GM19099 (cell line): ENCODE measurements around the gene VRK2.

ENCODE experiments used
- POLR2A ChIP-seq: IDR thresholded peaks from 3 replicates; pipeline ENCODE4 v1.6.1; 2011; ENCODE audit warnings: low read depth; ENCODE audit not compliant: insufficient read length; ENCODE audit errors: extremely low read depth

VRK2 gene

DNA sequence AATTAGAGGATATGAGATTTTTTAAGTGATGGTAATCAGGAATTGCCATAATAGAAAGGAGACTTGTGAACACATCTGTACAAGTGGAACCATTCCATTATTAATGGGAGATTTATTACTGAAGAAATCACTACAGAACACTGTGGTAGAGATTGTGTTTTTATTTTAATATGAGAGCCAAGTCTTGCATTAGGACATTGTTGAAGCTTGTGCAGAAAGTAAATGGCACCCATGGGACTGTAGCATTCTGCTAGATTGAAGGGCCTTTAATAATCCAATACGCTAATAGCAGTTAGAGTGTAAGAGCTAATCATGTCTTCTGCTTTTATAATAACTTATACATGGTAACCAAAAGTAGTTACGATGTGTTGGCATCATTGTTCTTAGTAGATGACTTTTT is 83.6 kb downstream of the VRK2 start:
- no peak for TF ChIP-seq POLR2A

- no peak for TF ChIP-seq POLR2A
These were observed 84.8 kb downstream of the VRK2 start for GRCh38 chr2:58131191-58132011.

DNA sequence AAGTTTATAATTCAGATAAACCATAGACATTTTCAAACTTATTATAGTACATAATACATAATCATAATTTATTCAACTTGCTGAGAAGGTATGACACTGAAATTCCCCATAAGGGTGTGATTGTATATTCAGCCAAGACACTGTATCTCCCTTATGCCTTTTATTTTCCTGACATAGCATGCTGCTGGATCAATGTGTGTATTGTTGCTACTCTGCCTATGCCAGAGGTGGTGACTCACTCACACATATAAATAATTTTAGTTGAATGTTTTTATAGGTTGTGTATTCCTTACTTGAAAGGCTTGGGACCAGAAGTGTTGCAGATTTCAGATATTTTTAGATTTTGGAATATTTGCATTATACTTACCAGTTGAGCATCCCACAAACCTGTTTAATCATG is 86.8 kb downstream of the VRK2 start:
- no peak for TF ChIP-seq POLR2A

DNA sequence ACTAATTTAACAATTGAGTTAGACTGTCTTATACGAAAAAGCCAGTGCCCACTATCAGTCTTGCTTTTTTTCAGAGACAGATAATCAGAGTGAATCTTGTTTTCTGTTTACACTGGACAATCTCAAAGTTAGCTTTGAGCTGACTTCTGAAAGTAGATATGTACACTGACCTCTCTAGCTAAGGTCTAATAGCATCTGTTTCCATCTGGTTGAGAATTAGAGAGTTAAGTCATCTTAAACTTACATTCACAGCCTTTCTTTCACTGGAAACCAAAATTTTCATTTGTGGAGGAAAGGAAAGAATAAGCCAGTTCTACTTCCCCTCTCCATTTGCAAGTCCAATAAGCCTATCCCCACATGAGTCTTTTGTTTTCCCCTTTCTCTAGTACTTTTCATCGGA is 89.3 kb downstream of the VRK2 start:
- TF ChIP-seq POLR2A: no peak

- TF ChIP-seq POLR2A: no peak
These were observed 90.6 kb downstream of the VRK2 start for GRCh38 chr2:58137221-58137620.

DNA sequence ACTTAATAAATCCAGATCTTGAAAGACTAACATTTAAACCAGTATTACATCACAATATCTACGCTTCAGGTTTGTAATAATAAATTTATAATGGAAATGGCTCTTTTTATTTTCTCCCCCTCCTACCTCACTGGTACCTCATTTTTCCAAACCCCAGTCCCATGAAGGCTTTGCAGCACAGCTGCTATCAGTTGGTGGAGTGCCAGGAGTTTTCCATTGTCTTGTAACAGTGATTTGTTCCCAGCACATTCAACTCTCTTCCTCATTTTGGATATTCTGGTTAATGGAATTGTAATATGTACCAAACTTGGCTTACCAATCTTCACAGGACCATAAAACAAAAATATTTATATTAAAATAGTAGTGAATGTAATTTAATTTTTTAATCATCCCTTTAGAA is 91.2 kb downstream of the VRK2 start:
- TF ChIP-seq POLR2A: no peak

DNA sequence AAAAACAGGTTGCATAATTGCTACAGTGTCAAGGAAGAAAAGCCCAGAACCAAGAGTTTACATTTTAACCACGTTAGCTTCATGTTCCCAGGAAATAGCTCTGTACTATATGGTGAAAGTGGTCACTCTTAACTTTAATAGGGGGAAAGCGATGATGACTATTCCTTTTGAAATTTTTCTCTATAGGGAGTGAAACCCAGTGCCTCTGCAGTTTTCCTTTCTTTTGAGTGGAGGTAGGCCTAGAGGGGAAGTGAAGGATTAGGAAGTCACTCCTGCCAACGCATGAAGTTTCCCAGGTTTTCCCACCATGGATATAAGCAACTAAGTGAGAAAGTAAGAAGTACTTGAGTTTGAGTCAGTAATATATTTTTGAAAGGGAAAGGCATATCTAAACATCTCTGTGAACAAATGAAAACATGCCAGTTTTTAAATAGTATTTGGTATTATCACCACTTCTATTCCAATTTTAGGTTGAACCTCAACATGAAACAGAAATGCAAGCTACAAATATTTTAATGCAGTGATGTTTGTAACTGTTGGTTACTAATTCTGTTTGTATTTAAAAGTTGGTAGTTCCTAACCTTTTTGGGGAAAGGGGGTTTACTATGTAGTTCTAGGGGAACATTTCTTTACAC is 91.9 kb downstream of the VRK2 start:
- TF ChIP-seq POLR2A: no peak

DNA sequence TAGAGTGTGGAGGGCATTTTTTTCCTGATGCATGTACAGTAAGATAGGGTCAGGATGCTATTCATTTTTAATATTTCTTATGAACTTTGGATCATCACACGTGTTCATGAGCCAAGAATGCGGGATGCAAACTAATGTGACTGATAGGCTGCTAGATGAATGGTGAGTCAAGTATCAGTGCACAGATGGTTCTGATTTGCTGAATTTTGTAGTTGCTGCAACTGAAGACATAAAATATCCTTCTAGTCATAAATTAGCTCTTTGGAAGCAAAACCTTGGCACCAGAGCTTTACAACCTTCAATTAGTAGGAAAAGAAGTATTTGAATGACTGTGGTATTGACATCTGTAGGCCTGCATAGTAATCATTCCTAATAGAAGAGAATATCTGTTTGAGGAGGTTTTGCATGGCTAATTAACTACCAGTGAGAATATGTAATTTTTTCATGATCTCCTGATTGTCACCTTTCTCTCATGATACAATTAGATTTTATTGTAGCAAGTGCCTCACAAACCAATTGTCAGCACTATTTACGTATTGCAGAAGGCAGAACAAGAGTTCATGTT is 94.0 kb downstream of the VRK2 start:
- TF ChIP-seq POLR2A: no peak

GRCh38 chr2:58146707-58147106 is 100.1 kb downstream of the VRK2 start:
- no peak for TF ChIP-seq POLR2A

DNA sequence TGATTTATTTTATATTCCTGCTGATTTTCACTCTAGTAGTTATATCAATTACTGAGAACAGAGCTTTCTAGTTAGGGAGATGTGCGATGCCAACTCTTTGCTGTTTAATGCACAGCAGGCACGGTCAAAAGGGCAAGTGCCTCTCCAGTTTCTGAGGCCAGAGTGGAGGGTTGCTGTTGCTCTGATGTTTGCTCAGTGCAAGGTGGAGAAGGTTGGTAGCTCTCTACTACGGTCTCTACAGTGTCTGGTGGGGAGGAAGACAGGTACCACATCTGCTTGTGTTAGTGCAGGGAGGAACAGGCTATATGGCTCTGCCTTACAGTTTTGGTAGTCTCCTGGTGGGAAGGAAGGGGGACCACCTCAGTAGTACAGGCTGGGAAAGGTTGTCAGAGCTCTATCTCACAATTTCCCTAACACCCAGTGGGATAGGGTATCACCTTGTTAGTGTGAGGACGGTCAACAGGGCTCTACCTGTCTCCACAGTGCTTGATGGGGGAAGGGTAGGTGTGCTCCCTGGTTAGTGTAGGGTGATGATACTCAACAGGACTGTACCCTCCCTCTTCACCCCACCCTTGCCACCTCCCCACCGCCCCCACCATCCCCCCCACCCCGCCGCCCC is 108.7 kb downstream of the VRK2 start:
- no peak for TF ChIP-seq POLR2A

DNA sequence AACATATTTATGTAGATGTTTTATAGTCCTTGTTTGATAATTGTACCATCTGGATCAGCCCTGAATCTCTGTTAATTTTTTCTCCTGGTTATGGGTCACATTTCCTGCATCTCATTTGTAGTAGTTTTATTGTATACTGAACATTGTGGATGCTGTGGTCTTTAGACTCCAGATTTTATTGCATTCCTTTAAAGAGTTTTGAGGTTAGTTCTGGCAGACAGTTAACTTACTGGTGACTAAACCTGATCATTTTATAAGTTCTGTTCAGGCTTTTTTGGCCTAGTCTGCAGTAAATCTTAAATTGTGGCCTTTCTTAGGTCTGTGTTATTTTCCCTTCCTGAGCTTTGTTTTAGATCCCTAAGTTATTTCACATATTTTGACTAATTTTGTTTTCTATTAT is 110.2 kb downstream of the VRK2 start:
- TF ChIP-seq POLR2A: no peak

DNA sequence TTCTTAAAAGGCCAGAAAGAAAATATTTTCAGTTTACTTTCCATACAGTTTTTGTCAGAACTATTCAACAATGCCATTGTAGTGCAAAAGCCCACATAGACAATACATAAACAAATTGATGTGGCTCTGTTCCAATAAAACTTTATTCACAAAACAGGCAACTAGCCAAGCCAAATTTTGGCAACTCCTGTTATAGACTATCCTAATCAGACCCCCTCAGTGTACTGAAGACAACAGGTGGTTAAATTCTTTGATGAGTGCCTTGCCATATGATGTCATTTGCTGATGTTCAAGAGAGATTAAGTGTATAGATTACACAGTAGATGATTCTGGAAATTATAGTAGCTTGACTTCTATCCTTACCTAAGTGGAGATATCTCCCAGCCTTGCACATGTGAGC is 111.1 kb downstream of the VRK2 start:
- no peak for TF ChIP-seq POLR2A

GRCh38 chr2:58158481-58158880 is 111.9 kb downstream of the VRK2 start:
- TF ChIP-seq POLR2A: no peak

- no peak for TF ChIP-seq POLR2A
These were observed 117.3 kb downstream of the VRK2 start for GRCh38 chr2:58163913-58164312.

DNA sequence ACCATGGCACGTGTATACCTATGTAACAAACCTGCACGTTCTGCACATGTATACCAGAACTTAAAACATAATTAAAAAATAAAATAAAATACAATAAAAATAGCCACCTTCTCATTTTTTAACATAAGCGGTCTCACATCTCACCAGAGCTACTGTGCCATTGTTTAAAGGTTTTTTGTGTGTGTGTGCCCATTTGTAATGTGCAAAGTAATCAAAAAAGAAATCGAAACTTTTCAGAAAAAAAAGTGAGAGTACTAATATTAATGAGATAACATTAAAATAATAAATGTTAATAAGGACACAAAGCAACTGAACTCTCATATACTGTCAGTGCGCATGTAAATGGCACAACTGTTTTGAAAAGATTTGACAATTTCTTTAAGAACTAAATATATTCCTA is 134.0 kb downstream of the VRK2 start:
- no peak for TF ChIP-seq POLR2A

DNA sequence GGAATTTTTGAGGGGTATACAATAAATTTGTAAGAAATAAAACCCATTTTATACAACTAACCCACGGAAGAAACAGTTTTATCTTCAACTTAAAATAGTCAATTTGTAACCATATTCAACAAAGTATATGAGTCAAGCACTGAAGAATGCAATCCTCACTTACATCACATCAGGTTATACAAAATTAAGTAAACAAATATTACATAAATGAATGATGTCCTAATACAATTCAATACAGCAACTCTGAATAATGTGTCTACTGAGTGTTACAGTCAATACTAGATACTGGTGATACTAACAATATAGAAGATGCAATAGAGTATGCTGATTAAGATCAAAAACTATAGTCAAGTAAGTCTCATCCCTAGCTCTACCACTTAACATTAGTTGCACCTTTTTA is 135.9 kb downstream of the VRK2 start:
- TF ChIP-seq POLR2A: no peak
